B cell (primary cell): ENCODE data around the gene RNF141. TPM values are rescaled to one million over a fixed set of nuclear protein-coding genes. Genes with fewer than 3 reads are reported as not detected.
A peak's percentile ranks its signal among the peaks of the same experiment; 100 is the strongest.

Experiments
- ATAC-seq: fragments of 200-7000 bp; cut with Tn5 transposase; one replicate; pipeline ENCODE4 v1.10.0; 2021; ENCODE audit warnings: low read depth, mild to moderate bottlenecking, moderate number of reproducible peaks, moderate library complexity
- CTCF ChIA-PET: fragments of 350-600 bp; sonication (Branson Sonifier 250); formaldehyde crosslinking; loops from one replicate; lab custom pipeline; 2021; ENCODE audit warnings: antibody characterized with exemption, inconsistent platforms; lab: Charles Lee
- POLR2A ChIA-PET: fragments of 350-600 bp; sonication (Branson Sonifier 250); formaldehyde crosslinking; loops from one replicate; lab custom pipeline; 2021; ENCODE audit warnings: antibody characterized with exemption; lab: Charles Lee
- DNase-seq: peaks from one replicate; pipeline ENCODE4 v3.0.0; 2013
- H2AFZ ChIP-seq: 2 replicates; pipeline ENCODE4 v1.6.1; 2012; ENCODE audit warnings: mild to moderate bottlenecking, low read depth, low read length; ENCODE audit not compliant: insufficient read depth, poor library complexity, severe bottlenecking
- H3K27ac ChIP-seq, 2 donors: 1 replicate in 1 of 2; 2 replicates in 1 of 2; pipeline ENCODE4 v1.5.1; 2012 to 2013; ENCODE audit warnings: low read length in 2 of 2, mild to moderate bottlenecking in 2 of 2, moderate library complexity in 1 of 2
- H3K27me3 ChIP-seq, 4 experiments: fragments of 200-600 bp in 1 of 4; sonication (generic) in 1 of 4; replicated peaks in 1 of 4; 1 replicate in 2 of 4; 2 replicates in 2 of 4; pipeline versions ENCODE4 v1.6.1 to v1.7.0; 2013 to 2016; ENCODE audit warnings: low read length in 3 of 4, mild to moderate bottlenecking in 2 of 4, mixed read lengths in 1 of 4, moderate library complexity in 1 of 4; ENCODE audit not compliant: insufficient read depth in 4 of 4, control insufficient read depth in 3 of 4; ENCODE audit errors: control extremely low read depth in 1 of 4
- H3K36me3 ChIP-seq, 2 experiments: replicated peaks in 1 of 2; 1 replicate in 1 of 2; 2 replicates in 1 of 2; pipeline versions ENCODE4 v1.6.1 to v1.7.1; 2013; ENCODE audit warnings: low read length in 1 of 2; ENCODE audit not compliant: insufficient read depth in 2 of 2, control insufficient read depth in 1 of 2; ENCODE audit errors: control extremely low read depth in 1 of 2, extremely low read depth in 1 of 2
- H3K4me1 ChIP-seq, 2 donors: fragments of 200-600 bp in 1 of 2; sonication (generic) in 1 of 2; 1 replicate in 1 of 2; 2 replicates in 1 of 2; pipeline versions ENCODE4 v1.5.1 to v1.6.1; 2013 to 2017; ENCODE audit warnings: low read length in 2 of 2; ENCODE audit not compliant: control insufficient read depth in 2 of 2, insufficient read depth in 2 of 2
- H3K4me2 ChIP-seq: replicated peaks from 2 replicates; pipeline ENCODE3; 2012; ENCODE audit warnings: mild to moderate bottlenecking, low read depth, low read length; ENCODE audit not compliant: poor library complexity, severe bottlenecking
- H3K4me3 ChIP-seq, 5 experiments: fragments of 200-600 bp in 1 of 5; sonication (generic) in 1 of 5; 1 replicate in 3 of 5; 2 replicates in 2 of 5; pipeline versions ENCODE4 v1.5.1 to v1.7.0; 2011 to 2016; ENCODE audit warnings: low read length in 4 of 5, mild to moderate bottlenecking in 4 of 5, low read depth in 2 of 5, control low read depth in 1 of 5, moderate library complexity in 1 of 5; ENCODE audit not compliant: insufficient read depth in 1 of 5; ENCODE audit errors: control extremely low read depth in 1 of 5, extremely low read depth in 1 of 5
- H3K79me2 ChIP-seq: fragments of 200-600 bp; sonication (generic); one replicate; pipeline ENCODE4 v1.6.0; 2016; ENCODE audit warnings: low read length; ENCODE audit not compliant: control insufficient read depth, insufficient read depth
- H3K9ac ChIP-seq: fragments of 200-600 bp; sonication (generic); 2 replicates; pipeline ENCODE4 v1.6.1; 2017; ENCODE audit warnings: mild to moderate bottlenecking, low read length, moderate library complexity
- H3K9me3 ChIP-seq, 3 donors: one replicate each; pipeline versions ENCODE4 v1.6.1 to v1.7.1; 2013; ENCODE audit warnings: low read length in 2 of 3; ENCODE audit not compliant: control insufficient read depth in 2 of 3, insufficient read depth in 1 of 3; ENCODE audit errors: control extremely low read depth in 1 of 3
- H4K20me1 ChIP-seq: 2 replicates; pipeline ENCODE4 v1.6.0; 2012; ENCODE audit warnings: mild to moderate bottlenecking, low read length; ENCODE audit not compliant: insufficient read depth, control insufficient read depth, poor library complexity, severe bottlenecking
- H3K27ac Mint-ChIP-seq: one replicate; pipeline ENCODE4 v1.8.0; 2021; ENCODE audit warnings: mixed read lengths
- H3K27me3 Mint-ChIP-seq: one replicate; pipeline ENCODE4 v1.8.0; 2021; ENCODE audit warnings: mixed read lengths
- H3K4me1 Mint-ChIP-seq: one replicate; pipeline ENCODE4 v1.8.0; 2021; ENCODE audit warnings: mixed read lengths
- H3K4me3 Mint-ChIP-seq: one replicate; pipeline ENCODE4 v1.8.0; 2021; ENCODE audit warnings: mixed read lengths
- H3K9me3 Mint-ChIP-seq: one replicate; pipeline ENCODE4 v1.8.0; 2022; ENCODE audit warnings: mixed read lengths; ENCODE audit not compliant: insufficient read depth
- EZH2 ChIP-seq: IDR thresholded peaks from 2 replicates; pipeline ENCODE4 v1.6.1; 2012; ENCODE audit warnings: borderline replicate concordance, low read depth, mild to moderate bottlenecking, moderate library complexity, low read length; ENCODE audit not compliant: insufficient read depth, poor library complexity, severe bottlenecking
- WGBS: methylation state at CpG from one replicate; pipeline ENCODE4 v1.1.5; 2013; ENCODE audit warnings: missing lambda C conversion rate; ENCODE audit not compliant: insufficient coverage; 5-methylcytosine and 5-hydroxymethylcytosine counted together
- intact Hi-C: fragments of 100-400 bp; cut with micrococcal nuclease; formaldehyde crosslinking; loops from one replicate; pipeline ENCODE4 v1.10.0; 2022
- polyA plus RNA-seq: library from polyadenylated mRNA; depleted of rRNA; stranded (reverse); fragments of >200 nt; gene quantifications from 2 replicates; pipeline ENCODE4 v1.2.3, GENCODE V29; 2012
- total RNA-seq, 2 donors: library from RNA; stranded (reverse); fragments of 120-200 nt in 1 of 2; gene quantifications; 1 replicate in 1 of 2; 2 replicates in 1 of 2; pipeline versions ENCODE4 v1.2.3 to v1.2.4, GENCODE V29; 2013 to 2022
- TF ChIP-seq, protein P1 (sequence below): fragments of 200-600 bp; IDR thresholded peaks from one replicate; pipeline ENCODE4 v1.8.0; 2022; ENCODE audit warnings: antibody characterized with exemption, mild to moderate bottlenecking

Gene RNF141
- total and polyA plus RNA-seq, 2 donors (not counting 1 experiment from before 2014, with no cell fraction given): 23.3 to 48.2 TPM

DNA sequence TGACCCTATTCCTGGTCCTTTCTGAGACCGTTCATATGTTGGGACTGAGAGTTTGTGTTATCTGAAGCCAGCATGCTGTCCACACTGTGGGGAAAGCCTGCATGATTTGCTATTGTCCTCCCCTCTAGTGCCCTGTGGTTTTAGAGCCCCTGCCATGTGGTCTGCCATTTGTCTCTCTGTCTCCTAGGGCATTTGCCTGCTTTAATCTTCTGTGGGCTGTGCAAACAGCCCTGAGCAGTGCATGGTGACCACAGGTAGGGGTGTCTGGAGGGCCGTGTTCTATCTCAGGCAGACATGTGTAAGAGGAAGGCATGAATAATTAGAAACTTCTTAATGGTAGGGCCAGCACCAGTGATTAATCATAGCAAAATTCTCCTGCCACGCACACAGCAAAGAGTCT, 62.9 kb downstream of the RNF141 start:
- peaks cover 56% of the 10 kb centered on the region for H3K79me2 ChIP-seq
- ATAC-seq (no peak), DNase-seq (no peak)
- WGBS: 92% methylated on average over 1 of the region's 3 CpGs
- Mint-ChIP-seq H3K4me3 (no peak overlapping the region), H3K9me3 (no peaks in the 10 kb centered on the region), H3K27me3 (no peaks in the 10 kb centered on the region), H3K4me1 (peaks cover 43% of the 10 kb centered on the region), H3K27ac (peak overlapping the region; percentile 52)
- intact Hi-C loops: no loop called here
- H3K4me2 ChIP-seq: no peak overlapping the region
- H3K27ac ChIP-seq: peak overlapping the region in 1 of 2 donors; percentile 74
- H4K20me1 ChIP-seq: peaks cover 48% of the 10 kb centered on the region
- peaks cover 15 to 16% of the 10 kb centered on the region in 2 donors for H3K4me1 ChIP-seq
- H3K27me3 ChIP-seq: no peaks in the 10 kb centered on the region
- POLR2A ChIA-PET: no interaction called here
- H3K36me3 ChIP-seq: peaks cover 0 to 78% of the 10 kb centered on the region in 2 experiments
- H3K9me3 ChIP-seq: no peaks in the 10 kb centered on the region
- no peak for TF ChIP-seq EZH2
- TF ChIP-seq, protein P1, sequence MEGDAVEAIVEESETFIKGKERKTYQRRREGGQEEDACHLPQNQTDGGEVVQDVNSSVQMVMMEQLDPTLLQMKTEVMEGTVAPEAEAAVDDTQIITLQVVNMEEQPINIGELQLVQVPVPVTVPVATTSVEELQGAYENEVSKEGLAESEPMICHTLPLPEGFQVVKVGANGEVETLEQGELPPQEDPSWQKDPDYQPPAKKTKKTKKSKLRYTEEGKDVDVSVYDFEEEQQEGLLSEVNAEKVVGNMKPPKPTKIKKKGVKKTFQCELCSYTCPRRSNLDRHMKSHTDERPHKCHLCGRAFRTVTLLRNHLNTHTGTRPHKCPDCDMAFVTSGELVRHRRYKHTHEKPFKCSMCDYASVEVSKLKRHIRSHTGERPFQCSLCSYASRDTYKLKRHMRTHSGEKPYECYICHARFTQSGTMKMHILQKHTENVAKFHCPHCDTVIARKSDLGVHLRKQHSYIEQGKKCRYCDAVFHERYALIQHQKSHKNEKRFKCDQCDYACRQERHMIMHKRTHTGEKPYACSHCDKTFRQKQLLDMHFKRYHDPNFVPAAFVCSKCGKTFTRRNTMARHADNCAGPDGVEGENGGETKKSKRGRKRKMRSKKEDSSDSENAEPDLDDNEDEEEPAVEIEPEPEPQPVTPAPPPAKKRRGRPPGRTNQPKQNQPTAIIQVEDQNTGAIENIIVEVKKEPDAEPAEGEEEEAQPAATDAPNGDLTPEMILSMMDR: no peak
- CTCF ChIA-PET: no interaction called here
- H3K4me3 ChIP-seq: no peak overlapping the region
- H2AFZ ChIP-seq: no peak overlapping the region
- no peak overlapping the region for H3K9ac ChIP-seq

DNA sequence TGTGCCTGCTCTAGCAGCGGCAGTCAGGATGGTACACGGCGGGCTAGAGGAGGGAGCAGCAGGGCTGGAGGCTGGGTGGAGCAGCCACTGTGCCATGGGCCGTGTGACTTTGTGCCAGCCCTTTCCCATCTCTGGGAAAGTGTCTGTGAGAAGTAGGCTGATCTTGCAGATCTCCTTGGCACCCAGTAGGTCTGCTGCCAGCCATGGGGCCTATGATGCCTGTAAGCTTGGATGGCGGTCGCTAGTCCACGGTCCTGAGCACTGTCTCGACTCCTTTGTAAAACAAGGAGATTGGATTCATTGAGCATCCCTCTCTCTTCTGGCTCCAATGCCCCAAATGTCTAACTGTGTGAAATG, 63.3 kb downstream of the RNF141 start:
- intact Hi-C loops: no loop called here
- DNase-seq: no peak
- Histone ChIP-seq H3K9ac (no peak overlapping the region), H3K4me2 (no peak overlapping the region), H3K27ac (peak overlapping the region in 1 of 2 donors; percentile 74), H2AFZ (no peak overlapping the region), H4K20me1 (peaks cover 50% of the 10 kb centered on the region), H3K79me2 (peaks cover 60% of the 10 kb centered on the region), H3K4me1 (peaks cover 15 to 16% of the 10 kb centered on the region in 2 donors), H3K4me3 (no peak overlapping the region), H3K27me3 (no peaks in the 10 kb centered on the region), H3K36me3 (peaks cover 0 to 76% of the 10 kb centered on the region in 2 experiments), H3K9me3 (no peaks in the 10 kb centered on the region)
- Mint-ChIP-seq H3K27ac (peak overlapping the region; percentile 61), H3K9me3 (no peaks in the 10 kb centered on the region), H3K4me1 (peaks cover 45% of the 10 kb centered on the region), H3K4me3 (no peak overlapping the region), H3K27me3 (no peaks in the 10 kb centered on the region)
- POLR2A ChIA-PET: no interaction called here
- TF ChIP-seq EZH2: no peak
- TF ChIP-seq, protein P1: no peak
- CTCF ChIA-PET: no interaction called here
- ATAC-seq: no peak
- WGBS: 97% methylated on average over 6 of the region's 8 CpGs
